ENCODE results near the gene CLPTM1L.

DNA sequence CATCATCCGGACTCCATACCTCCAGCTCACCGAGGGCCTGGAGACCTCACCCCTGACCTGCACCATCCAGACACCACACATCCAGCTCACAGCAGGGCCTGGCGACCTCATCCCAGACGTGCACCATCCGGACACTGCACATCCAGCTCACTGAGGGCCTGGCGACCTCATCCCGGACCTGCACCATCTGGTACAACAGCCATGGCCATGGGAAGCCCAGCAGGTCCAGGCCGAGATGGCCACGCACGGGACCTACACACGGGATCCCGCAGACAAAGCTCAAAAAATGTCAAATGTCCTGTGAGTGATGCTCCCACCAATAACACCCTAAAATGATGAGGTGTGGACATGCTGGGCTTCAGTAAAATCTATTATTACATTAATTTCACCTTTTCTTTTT lies 59.8 kb downstream of the CLPTM1L start:
- TF ChIP-seq EZH2 (IDR thresholded peaks at IDR 0.05) (no peak), POLR2AphosphoS5 (IDR thresholded peaks at IDR 0.05; ENCODE audit: borderline replicate concordance, low read depth, low read length) (no peak), FOXP2 (optimal IDR thresholded peaks at IDR 0.05; ENCODE audit: control extremely low read depth, extremely low read length, insufficient read depth) (no peak)
